ENCODE measurements around the gene PAPSS1.

Gene PAPSS1

GRCh38 chr4:107629318-107629717 is 90.7 kb downstream of the PAPSS1 start:
- no peaks in the 10 kb centered on the region for H4K20me1 ChIP-seq (ENCODE audit: insufficient read depth, low read length)
- no peaks in the 10 kb centered on the region for H3K27me3 ChIP-seq (ENCODE audit: insufficient read depth, low read length, poor library complexity)
- H3K9ac ChIP-seq (ENCODE audit: low read depth, low read length) = no peak overlapping the region
- no peaks in the 10 kb centered on the region for H3K4me1 ChIP-seq (ENCODE audit: insufficient read depth, low read length)
- ATAC-seq (ENCODE audit: insufficient read depth, low read depth) (no peak), DNase-seq (no peak)
- TF ChIP-seq CTCF (IDR thresholded peaks at IDR 0.05; ENCODE audit: borderline replicate concordance, extremely low read depth, low read length, poor library complexity, severe bottlenecking) (no peak), EZH2 (IDR thresholded peaks at IDR 0.05; ENCODE audit: borderline replicate concordance, low read depth, low read length, severe bottlenecking) (no peak)
- H3K36me3 ChIP-seq (ENCODE audit: insufficient read depth, low read length) = peaks cover 7% of the 10 kb centered on the region; the same call in 1 of the 2 replicates
- H3K9me3 ChIP-seq (ENCODE audit: insufficient read depth, low read length, severe bottlenecking) = no peaks in the 10 kb centered on the region
- no peaks in the 10 kb centered on the region for H3K79me2 ChIP-seq (ENCODE audit: insufficient read depth, low read length)
- H2AFZ ChIP-seq (ENCODE audit: low read depth, low read length) = no peak overlapping the region
- H3K4me2 ChIP-seq (ENCODE audit: insufficient read depth, low read length) = no peak overlapping the region
- no peak overlapping the region for H3K4me3 ChIP-seq (ENCODE audit: low read depth in 1 of 2, low read length in 2 of 2)
- no peak overlapping the region for H3K27ac ChIP-seq (ENCODE audit: low read length)

GRCh38 chr4:107625391-107625902 is 94.6 kb downstream of the PAPSS1 start:
- Histone ChIP-seq H3K36me3 (ENCODE audit: insufficient read depth, low read length) (peaks cover 3% of the 10 kb centered on the region; the same call in 1 of the 2 replicates), H3K27ac (ENCODE audit: low read length) (no peak overlapping the region), H3K9ac (ENCODE audit: low read depth, low read length) (no peak overlapping the region), H3K4me2 (ENCODE audit: insufficient read depth, low read length) (no peak overlapping the region), H3K4me1 (ENCODE audit: insufficient read depth, low read length) (no peaks in the 10 kb centered on the region), H3K9me3 (ENCODE audit: insufficient read depth, low read length, severe bottlenecking) (no peaks in the 10 kb centered on the region), H3K4me3 (ENCODE audit: low read depth in 1 of 2, low read length in 2 of 2) (no peak overlapping the region), H4K20me1 (ENCODE audit: insufficient read depth, low read length) (no peaks in the 10 kb centered on the region), H3K79me2 (ENCODE audit: insufficient read depth, low read length) (no peaks in the 10 kb centered on the region), H3K27me3 (ENCODE audit: insufficient read depth, low read length, poor library complexity) (no peaks in the 10 kb centered on the region), H2AFZ (ENCODE audit: low read depth, low read length) (no peak overlapping the region)
- TF ChIP-seq CTCF (IDR thresholded peaks at IDR 0.05; ENCODE audit: borderline replicate concordance, extremely low read depth, low read length, poor library complexity, severe bottlenecking) = no peak
- TF ChIP-seq EZH2 (IDR thresholded peaks at IDR 0.05; ENCODE audit: borderline replicate concordance, low read depth, low read length, severe bottlenecking) = no peak
- ATAC-seq (ENCODE audit: insufficient read depth, low read depth) (no peak), DNase-seq (no peak)

- no peak overlapping the region for H3K27ac ChIP-seq (ENCODE audit: low read length)
- H3K4me1 ChIP-seq (ENCODE audit: insufficient read depth, low read length) = no peaks in the 10 kb centered on the region
- no peaks in the 10 kb centered on the region; the same call in 1 of the 2 replicates for H3K36me3 ChIP-seq (ENCODE audit: insufficient read depth, low read length)
- no peak overlapping the region for H2AFZ ChIP-seq (ENCODE audit: low read depth, low read length)
- TF ChIP-seq EZH2 (IDR thresholded peaks at IDR 0.05; ENCODE audit: borderline replicate concordance, low read depth, low read length, severe bottlenecking) (no peak), CTCF (IDR thresholded peaks at IDR 0.05; ENCODE audit: borderline replicate concordance, extremely low read depth, low read length, poor library complexity, severe bottlenecking) (no peak)
- no peak overlapping the region for H3K4me2 ChIP-seq (ENCODE audit: insufficient read depth, low read length)
- no peaks in the 10 kb centered on the region for H4K20me1 ChIP-seq (ENCODE audit: insufficient read depth, low read length)
- ATAC-seq (ENCODE audit: insufficient read depth, low read depth) (no peak), DNase-seq (no peak)
- no peaks in the 10 kb centered on the region for H3K79me2 ChIP-seq (ENCODE audit: insufficient read depth, low read length)
- no peak overlapping the region for H3K9ac ChIP-seq (ENCODE audit: low read depth, low read length)
- no peaks in the 10 kb centered on the region for H3K9me3 ChIP-seq (ENCODE audit: insufficient read depth, low read length, severe bottlenecking)
- no peaks in the 10 kb centered on the region for H3K27me3 ChIP-seq (ENCODE audit: insufficient read depth, low read length, poor library complexity)
- H3K4me3 ChIP-seq (ENCODE audit: low read depth in 1 of 2, low read length in 2 of 2) = no peak overlapping the region
These were observed 96.0 kb downstream of the PAPSS1 start for GRCh38 chr4:107624024-107624423.

Data from DND-41 (cell line).